Kidney tubule cell (primary cell): ENCODE results near the gene SLCO1B1.

Experiments
- DNase-seq: peaks from one replicate; pipeline ENCODE4 v3.0.0-alpha.2; 2018; ENCODE audit warnings: low spot score

The SLCO1B1 gene

DNA sequence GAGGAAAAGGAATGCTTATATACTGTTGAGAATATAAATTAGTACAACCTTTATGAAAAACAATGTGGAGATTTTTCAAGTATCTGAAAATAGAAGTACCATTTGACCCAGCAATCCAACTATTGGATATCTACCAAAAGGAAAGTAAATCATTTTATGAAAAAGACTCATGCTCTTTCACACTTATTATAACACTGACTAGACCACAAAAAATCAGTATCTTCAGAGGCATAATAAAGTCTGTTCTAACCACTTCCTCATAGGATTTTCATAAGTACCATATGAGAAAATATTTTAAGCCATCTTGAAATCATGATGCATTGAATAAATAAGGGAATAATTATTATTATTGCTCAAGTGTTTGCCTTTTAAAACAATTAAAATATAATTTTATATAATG lies 90.8 kb downstream of the SLCO1B1 start:
- no peak for DNase-seq

DNA sequence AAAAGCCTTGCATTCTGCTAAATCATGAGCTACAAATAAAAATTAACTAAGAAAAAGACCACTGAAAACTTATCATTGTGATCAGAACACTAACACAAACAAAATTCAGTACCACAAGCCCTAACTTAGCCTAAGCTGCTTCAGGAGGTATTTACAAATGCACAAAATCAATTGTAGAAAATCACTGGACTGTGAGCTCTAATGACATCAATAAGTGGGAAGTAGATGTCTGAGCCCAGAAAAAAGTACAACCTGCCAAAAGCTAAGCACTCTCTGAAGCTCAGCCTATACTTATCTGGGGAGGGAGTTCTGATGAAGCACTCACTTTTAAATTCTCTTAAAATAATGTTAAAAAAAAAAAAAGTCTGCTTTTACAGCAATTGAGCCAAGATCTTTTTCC lies 92.9 kb downstream of the SLCO1B1 start:
- no peak for DNase-seq

DNA sequence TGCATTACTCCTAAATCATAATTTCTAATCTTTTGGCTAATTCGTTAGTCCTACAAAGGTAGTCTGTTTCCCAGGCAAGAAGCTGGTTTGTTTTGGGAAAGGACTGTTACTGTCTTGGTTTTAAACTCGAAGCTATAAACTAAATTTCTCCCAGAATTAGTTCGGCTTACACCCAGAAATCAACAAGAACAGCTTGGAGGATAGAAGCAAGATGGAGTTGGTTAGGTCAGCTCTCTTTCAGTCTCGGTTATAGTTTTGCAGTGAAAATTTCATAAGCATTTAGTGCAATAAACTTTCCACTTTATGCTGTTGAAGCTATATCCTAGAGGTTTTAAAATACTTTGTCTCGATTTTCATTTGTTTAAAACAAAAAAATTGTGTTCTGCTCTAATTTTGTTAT lies 103.4 kb downstream of the SLCO1B1 start:
- DNase-seq: no peak

DNA sequence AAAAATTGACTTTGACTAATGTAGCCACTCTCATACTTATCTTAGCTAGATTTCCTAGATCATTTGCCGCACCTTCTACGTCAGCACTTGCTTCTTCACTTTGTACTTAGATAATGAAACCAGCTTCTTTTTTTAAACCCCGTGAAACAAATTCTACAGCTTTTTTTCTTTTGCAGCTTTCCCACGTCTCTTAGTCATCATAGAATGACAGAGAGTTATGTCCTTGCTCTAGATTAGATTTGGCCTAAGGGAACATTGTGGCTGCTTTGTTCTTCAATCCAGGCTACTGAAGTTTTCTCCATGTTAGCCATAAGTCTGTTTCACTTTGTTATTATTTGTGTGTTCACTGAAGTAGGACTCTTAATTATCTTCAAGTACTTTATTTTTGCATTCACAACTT lies 108.9 kb downstream of the SLCO1B1 start:
- no peak for DNase-seq

DNA sequence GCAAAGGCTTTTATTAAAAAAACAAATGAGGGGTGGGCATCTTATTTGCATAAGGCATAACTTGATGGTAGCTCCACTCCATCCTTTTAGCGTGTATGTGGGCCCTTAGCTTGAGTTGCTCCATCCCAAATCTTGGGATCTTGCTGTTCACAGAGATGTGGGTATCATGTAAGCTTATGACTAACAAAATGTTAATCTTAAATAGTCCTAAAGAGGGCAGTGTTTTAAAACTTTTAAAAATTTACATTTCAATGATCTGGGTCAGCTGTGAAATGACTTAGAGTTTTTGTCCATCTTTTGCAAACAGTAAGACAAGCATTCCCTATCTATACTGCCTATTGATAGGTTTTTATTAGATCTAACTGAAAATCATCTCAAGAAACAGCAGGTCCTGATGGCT lies 117.7 kb downstream of the SLCO1B1 start:
- DNase-seq: peak; percentile 40

DNA sequence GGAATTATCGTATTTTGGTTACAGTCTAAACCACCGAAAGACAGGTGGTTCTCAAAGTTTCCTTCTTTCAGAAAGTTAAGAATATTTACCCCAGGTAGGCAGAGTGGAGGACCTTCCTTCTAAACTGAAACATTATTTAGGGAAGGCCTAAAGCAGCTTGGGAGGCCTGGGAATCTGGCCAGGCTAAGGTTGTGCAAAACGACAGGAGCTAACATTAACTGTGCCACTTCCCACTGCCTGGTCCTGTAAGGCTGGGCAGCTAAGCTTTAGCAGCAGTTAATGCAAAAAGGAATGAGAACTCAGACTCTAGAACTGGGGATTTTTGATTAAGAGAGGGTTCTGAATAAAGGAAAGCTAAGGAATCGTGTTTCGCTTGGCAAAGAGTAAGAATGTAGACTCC lies 121.1 kb downstream of the SLCO1B1 start:
- no peak for DNase-seq

DNA sequence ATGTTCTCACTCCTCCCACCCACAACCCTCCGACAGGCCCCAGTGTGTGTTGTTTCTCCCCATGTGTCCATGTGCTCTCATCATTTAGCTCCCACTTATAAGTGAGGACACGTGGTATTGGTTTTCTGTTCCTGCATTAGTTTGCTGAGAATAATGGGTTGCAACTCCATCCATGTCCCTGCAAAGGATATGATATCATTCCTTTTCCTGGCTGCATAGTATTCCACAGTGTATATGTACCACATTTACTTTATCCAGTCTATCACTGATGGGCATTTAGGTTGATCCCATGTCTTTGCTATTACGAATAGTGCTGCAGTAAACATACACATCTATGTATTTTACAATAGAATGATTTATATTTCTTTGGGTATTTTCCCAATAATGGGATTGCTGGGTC lies 126.2 kb downstream of the SLCO1B1 start:
- DNase-seq: no peak

DNA sequence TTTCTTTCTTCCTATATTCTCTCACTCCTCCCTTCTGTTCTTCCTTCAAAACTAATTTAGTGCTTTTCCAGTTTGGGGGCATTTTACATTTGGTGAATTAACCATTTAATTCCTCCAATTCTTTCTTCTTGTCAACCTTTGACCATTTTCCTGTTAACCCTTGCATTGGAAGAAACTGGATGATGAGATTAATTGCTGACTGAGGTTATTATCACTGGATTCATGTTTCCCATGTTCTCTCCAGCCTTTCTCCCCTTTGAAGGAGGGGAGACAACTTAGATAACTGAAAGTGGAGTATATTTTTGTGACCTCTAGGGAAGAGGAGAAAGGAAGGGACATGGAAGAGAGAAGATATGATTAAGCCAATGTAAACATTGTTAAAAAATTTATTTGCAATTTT lies 133.2 kb downstream of the SLCO1B1 start:
- no peak for DNase-seq

DNA sequence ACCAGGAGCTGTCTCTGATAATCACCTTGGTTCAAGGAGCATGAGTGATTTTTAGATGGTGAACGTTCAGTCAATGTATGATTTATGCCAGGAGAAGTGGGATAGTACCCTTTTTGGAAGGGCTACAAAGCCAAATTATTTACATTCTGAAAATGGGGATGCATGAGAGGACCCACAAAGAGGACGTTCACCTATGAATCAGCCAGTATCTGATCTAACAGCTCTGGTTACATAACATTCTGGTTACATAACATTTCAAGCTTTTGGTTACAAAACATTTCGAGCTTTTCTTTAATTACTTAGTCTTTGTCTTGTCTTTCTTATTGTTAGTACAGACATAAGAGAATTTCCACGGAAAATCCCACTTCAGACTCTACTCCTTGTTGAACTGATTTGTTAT lies 134.9 kb downstream of the SLCO1B1 start:
- no peak for DNase-seq

DNA sequence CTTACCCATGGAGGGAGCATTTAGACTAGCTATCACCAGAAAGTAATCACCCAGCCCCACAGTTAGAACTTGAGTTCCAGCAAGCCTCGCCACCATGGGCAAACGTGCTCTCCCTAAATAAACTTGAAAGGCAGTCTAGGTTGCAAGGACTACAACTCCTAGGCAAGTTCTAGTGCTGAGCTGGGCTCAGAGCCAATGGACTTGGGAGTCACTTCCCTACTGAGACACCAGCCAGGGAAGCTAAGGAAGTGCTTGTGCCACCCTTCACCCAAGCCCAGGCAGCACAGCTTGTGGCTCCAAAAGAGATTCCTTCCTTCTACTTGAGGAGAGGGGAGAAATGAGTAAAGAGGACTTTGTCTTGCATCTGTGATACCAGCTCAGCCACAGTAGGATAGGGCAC lies 145.8 kb downstream of the SLCO1B1 start:
- DNase-seq: no peak
